GM15510 (cell line): Measurements from ENCODE around the gene SERPINB6.

Experiments used
- POLR2A ChIP-seq: IDR thresholded peaks from 3 replicates; pipeline ENCODE4 v1.6.1; 2011; ENCODE audit warnings: borderline replicate concordance; ENCODE audit not compliant: insufficient read length; ENCODE audit errors: extremely low read depth

Gene SERPINB6

DNA sequence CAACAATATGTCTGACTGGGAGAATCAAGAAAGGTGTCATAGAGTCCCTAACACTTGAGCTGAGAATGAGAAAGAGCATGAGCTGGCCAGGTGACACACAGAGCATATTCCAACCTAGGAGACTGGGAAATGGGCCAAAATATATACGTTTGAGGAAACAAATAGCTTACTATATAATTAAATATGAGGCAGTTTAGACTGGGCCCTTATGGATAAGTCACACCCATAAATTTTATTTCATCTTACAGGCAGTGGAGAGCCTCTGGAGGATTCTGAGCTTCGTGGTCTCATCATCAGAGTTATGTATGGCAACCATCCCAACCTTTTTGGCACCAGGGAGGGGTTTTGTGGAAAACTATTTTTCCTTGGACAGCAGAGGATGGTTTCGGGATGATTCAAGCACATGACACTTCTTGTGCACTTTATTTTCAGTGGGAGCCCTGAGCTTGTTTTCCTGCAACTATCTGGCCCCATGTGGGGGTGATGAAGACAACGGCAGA, 15.4 kb upstream of the SERPINB6 start:
- TF ChIP-seq POLR2A: no peak

DNA sequence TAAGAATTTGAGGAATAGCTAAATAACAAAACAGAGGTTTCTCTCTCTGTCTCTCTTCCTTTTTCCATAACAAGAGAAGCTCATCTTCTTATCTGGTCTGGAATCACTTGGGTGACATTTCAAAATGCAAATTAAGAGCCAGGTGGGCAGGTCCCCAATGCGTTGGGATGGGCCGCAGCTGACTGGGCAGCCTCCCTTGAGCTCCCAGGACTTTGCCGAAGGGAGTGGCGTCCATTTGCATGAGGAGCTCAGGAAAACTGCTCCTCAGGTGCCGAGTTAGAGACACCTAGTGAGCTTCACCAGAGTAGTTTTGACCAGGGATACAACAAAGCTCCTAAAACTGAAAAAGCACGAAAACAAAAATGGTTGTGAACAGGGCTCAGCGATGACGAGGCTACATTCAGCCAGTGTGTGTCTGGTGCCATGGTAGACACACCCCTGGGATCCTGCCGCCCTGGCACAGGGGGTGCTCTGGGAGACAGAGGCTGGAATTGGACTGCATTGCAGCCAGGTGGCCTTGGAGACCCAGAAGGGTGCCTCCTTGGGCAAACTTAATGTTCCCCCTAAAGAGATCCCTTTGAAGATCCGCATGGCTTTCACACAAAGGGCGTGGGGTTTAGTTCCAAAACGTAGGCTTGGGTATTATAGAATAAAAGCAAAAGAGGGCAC, 13.5 kb upstream of the SERPINB6 start:
- TF ChIP-seq POLR2A: no peak

DNA sequence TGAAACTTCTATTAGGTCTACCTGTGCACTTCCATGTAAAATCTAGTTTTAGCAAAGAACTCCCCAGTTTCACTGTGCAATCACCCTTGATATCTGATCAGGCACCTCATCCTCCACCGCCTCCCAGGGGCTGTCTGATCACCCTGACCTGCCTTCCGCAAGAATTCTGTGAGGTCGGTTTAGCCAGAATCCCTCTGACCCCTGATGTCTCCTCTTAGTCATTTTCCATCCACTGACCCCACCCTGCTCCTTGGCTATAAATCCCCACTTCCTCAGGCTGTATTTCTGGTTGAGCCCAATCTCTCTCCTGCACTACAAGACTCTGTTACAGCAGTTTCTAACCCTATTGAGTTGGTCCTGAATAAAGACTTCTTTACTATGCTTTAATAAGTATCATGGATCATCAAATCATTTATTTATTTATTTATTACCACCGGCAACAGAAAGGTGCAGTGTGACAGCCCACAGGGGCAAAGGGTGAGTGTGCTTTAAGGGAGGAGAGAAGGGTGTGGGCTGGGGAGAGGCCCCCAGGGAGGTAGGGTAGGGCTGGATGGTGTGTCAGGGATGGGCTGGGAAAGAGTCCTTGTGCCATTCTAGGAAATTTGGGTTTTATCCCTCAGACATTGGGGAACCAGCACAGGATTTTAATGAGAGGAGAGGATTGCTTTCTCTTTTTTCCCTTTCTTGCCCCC, 11.2 kb upstream of the SERPINB6 start:
- TF ChIP-seq POLR2A: no peak

DNA sequence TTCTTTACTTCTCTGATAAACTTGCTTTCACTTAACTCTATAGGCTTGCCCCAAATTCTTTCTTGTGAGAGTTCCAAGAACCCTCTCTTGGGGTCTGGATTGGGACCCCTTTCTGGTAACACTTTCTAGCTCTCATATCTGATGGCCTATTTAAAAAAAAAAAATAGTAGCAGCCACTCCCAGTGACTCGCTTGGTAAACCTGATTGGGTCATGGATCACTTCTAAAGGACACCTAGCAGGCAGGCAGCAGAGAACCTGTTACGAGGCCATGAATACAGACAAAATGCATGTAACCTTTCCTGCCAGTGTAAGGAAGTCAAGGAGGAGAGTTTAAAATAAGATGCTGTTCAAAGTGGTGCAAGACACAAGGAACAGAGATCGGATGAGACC, 9.1 kb upstream of the SERPINB6 start:
- TF ChIP-seq POLR2A: no peak

DNA sequence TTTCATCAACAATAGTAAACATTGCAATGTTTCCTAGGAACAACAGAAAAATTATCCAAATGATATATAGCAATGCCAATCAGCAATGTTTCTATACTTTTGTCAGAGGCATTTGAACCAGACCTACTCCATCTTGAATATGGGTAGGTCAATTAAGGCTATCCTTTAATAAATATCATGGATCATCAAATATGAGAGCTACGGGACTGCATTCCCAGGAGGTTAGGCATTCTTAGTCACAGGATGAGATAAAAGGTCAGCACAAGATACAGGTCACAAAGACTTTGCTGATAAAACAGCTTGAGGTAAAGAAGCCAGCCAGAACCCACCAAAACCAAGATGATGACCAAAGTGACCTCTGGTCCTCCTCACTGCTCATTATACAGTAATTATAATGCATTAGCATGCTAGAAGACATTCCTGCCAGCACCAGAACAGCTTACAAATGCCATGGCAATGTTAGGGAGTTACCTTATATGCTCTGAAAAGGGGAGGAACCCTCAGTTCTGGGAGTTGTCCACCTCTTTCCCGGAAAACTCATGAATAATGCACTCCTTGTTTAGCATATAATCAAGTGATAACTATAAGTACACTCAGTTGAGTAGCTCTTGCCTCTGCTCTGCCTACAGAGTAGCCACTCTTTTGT, 8.6 kb upstream of the SERPINB6 start:
- no peak for TF ChIP-seq POLR2A

DNA sequence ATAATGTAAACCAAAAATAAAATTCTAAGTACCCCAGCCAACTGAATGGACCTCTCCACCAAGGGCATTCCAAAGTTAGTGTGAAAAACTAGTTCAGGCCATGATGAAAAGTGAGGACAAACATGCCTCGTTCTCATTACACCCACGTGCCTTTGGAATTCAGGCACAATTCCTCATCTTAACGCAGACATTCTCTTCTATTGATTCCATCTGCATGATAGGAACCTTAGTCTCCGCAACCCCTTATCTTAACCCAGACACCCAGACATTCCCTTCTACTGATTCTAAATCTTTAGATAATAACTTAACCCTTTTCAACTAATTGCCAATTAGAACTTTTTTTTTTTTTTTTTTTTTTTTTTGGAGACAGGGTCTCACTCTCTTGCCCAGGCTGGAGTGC, 7.6 kb upstream of the SERPINB6 start:
- TF ChIP-seq POLR2A: no peak

DNA sequence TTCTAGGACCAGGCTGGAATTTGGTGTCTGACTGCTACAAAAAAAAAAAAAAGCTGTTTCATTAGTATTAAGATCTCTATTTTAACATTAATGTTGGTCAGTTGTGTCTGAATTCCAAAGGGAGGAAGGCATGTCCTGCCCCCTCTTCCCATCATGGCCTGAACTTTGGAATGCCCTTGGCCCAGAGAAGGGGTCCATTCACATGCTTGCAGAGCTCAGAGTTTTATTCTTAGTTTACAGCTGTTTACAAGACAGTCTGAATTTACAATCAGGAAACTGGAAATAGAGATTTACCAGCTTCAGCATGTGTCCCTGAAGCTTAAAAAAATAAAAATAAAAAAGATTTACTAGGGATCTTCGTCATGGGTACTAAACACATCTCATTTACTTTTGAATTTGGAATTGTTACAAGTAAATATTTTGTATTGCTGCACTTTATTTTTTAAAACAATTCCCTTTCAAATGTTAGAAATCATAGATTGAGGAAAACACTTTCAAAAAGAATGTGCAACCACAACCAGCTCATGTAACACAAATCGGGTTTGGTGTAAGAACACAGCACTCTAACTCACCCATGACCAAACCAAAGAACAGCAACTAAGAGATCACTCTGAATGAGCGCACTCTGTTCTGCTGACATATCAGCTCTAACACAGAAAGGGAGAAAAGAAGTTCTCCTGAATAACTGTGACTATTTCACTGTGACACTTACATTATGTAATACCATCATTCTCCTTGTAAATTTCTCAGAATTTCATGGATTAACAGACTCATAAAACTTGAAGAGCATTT, 6.6 kb upstream of the SERPINB6 start:
- TF ChIP-seq POLR2A: no peak

DNA sequence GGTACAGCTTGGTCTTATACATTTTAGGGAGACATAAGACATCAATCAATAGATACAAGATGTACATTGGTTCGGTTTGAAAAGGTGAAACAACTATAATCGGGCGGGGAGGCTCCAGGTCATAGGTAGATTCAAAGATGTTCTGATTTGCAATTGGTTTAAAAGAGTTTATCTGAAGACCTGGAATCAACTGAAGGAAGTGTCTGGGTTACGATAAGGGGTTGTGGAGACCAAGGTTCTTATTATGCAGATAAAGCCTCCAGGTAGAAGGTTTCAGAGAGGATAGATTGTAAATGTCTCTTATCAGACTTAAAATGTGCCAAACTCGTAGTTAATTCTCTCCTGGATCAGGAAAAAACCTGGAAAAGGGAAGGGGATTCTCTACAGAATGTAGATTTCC, 5.9 kb upstream of the SERPINB6 start:
- no peak for TF ChIP-seq POLR2A

DNA sequence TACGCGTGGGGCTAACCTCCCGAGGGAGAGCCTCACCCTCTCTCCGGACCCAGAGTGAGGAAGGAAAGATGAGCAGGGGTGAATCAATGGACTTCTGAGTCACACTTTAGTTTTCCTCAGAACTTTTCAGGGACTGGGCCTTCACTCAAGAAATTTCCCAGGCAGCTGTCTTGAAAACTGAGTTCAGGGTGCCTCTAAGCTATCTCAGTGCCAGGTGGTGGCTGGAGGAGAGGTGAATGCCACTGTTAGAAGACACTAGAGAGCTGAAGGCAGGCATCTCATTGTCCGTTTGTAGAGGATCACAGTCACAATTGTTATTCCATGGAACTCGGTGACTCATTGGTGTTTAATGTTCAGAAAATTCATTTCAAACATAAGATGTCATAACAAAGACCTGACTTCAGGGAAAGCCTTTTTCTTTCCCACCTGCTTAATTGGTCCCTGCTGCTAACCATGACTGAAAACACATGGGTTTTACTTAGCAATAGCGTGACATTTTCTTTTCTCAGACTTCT, 5.3 kb upstream of the SERPINB6 start:
- TF ChIP-seq POLR2A: no peak

DNA sequence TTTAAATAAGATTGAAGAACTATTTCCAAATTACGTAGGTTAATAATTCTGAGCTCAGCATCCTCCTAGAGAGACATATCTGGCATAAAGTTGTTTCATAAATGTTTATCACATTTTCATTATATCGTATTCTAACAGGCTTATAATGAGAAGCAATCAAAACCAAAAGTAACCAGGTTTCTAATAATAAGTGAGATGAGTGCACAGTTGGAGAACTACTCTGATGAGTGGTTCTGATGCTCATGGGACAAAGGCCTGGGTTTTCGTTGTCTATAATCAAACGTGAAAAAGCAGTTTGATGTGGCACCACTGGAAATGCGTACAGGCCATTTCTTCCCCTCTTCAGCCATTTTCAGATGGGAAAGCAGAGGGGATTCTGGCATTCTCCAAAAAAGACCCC, 4.7 kb upstream of the SERPINB6 start:
- TF ChIP-seq POLR2A: no peak

DNA sequence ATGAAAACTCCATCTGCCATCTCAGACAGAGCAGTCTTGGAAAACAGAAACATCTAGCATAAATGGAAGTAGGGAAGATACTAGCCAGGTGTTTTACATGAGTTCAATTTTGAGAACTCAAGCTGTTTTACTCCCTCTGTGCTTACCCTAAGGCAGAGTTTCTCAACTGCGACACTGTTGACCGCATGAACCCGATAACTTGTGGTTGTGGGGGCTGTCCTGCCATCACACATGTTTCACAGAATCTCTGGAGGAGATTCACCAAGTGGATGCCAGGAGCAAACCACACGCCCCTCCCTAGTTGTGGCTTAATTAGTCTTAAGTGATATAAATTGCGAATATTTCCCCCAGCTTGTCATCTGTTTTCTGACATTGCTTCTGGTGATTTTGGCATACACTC, 2.3 kb upstream of the SERPINB6 start:
- no peak for TF ChIP-seq POLR2A

DNA sequence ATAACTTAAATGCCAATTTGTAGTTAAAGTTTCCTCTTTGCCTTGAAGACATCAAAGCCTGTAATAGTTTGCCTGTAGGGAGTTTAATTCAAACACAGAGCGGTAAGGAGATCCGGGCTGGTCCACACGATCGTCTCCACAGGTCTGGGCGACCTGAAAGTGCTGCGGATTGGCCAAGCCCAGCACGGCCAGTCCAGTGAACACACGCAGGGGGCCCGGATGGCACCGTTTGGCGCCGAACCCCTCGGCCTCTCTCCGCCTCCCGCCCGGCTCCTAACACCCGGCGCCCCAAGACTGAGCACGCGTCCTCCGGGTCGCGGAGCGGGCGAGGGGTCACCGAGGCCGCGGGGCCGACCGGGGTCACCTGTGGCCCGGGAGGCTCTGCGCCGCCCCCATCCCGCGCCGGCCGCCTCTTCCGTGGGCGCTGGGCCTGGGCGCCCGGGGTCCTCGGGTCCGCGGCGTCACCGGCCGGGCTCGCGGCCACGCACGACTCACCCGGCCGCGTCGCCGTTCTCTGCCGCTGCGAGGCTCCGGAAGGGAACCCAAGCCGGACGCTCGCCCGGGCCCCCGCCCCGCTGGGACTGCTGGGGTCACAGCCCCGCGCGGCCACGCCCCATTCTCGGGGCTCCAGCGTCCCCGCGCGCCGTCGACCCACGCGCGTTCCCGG, 481 bp downstream of the SERPINB6 start:
- TF ChIP-seq POLR2A: no peak

DNA sequence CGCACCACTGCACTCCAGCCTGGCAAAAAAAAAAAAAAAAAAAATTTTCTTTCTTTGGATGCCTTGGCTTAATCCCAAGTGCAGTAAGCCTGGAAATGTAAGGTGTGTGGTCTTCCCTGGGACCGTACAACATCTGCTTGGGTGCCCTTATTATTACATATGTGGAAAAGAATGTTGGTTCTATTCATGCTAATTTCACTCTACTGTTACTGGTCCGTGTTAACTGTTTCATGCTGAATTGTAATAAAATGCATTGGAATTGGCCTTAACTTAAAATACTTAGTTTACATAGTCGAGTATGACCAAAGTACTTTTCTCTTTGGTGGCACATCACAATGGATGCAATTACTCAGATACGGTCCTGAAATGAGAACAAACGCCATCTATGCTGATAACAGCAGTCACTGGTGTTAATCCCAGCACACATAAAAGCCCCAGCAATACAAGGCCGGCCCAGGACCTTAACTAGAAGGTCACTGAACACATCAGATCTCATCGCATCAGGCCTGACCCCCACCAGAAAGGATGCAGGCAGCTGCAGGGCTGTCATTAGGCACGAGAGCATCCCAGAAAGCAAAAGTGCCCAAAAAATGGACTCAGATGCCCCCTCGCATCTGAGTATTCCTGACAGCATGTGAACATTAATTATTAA, 1.2 kb downstream of the SERPINB6 start:
- no peak for TF ChIP-seq POLR2A

DNA sequence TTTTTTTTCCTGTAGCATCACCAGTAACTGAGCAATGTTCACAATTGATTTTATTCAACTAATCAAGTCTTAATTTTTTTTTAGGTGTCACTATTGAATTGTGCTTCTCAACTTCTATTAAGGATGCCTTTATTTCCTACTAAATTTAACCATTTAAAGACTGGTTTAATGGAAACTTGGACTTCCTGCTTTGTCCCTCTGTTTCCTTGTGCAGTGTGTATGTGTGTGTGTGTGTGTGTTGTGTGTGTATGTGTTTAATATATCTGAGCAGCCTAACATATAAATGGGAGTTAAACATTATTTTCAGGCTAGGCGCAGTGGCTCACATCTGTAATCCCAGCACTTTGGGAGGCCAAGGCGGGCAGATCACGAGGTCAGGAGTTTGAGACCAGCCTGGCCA, 1.8 kb downstream of the SERPINB6 start:
- TF ChIP-seq POLR2A: no peak
